Lung (tissue), 12 donors: ENCODE measurements around the gene PXDN. TPM values are rescaled to one million over a fixed set of nuclear protein-coding genes. Genes with fewer than 3 reads are reported as not detected.

Experiments used
- ATAC-seq: fragments of 200-7000 bp; cut with Tn5 transposase; one replicate; pipeline ENCODE4 v1.9.1; 2020; ENCODE audit warnings: moderate number of reproducible peaks; ENCODE audit not compliant: insufficient read depth, low FRiP score
- DNase-seq, 3 donors: peaks; one replicate each; pipeline ENCODE4 v3.0.0-alpha.2; 2013 to 2017
- H3K27ac ChIP-seq, 2 donors: one replicate each; pipeline ENCODE4 v1.5.1; 2013; ENCODE audit warnings: mild to moderate bottlenecking in 2 of 2, moderate library complexity in 2 of 2, control low read depth in 1 of 2, inconsistent platforms in 1 of 2, low read depth in 1 of 2, low read length in 1 of 2
- H3K27me3 ChIP-seq, 3 donors: one replicate each; pipeline ENCODE4 v1.5.1; 2013; ENCODE audit warnings: low read length in 2 of 3; ENCODE audit not compliant: control insufficient read depth in 3 of 3, insufficient read depth in 3 of 3
- H3K36me3 ChIP-seq, 4 donors: one replicate each; pipeline ENCODE4 v1.5.1; 2013; ENCODE audit warnings: low read length in 4 of 4, mild to moderate bottlenecking in 1 of 4, moderate library complexity in 1 of 4; ENCODE audit not compliant: control insufficient read depth in 4 of 4, insufficient read depth in 4 of 4
- H3K4me1 ChIP-seq, 5 donors: one replicate each; pipeline ENCODE4 v1.5.1; 2013; ENCODE audit warnings: low read length in 5 of 5, mild to moderate bottlenecking in 2 of 5, moderate library complexity in 1 of 5; ENCODE audit not compliant: control insufficient read depth in 5 of 5, insufficient read depth in 5 of 5
- H3K4me3 ChIP-seq: one replicate; pipeline ENCODE4 v1.5.1; 2013; ENCODE audit warnings: mild to moderate bottlenecking, control low read depth, moderate library complexity
- H3K9ac ChIP-seq, 2 donors: one replicate each; pipeline ENCODE4 v1.5.1; 2013; ENCODE audit warnings: low read length in 2 of 2, control low read depth in 1 of 2; ENCODE audit not compliant: insufficient read depth in 1 of 2
- H3K9me3 ChIP-seq, 4 donors: one replicate each; pipeline ENCODE4 v1.5.1; 2013; ENCODE audit warnings: low read length in 3 of 4, mild to moderate bottlenecking in 1 of 4, moderate library complexity in 1 of 4; ENCODE audit not compliant: control insufficient read depth in 4 of 4, insufficient read depth in 3 of 4
- WGBS, 2 donors: extraction: QIAGEN DNeasy Blood & Tissue Kit; methylation state at CpG; one replicate each; pipeline ENCODE4 v1.1.7; 2013; 5-methylcytosine and 5-hydroxymethylcytosine counted together
- polyA plus RNA-seq, 2 donors: library from polyadenylated mRNA; stranded (reverse); fragments of 200-250 nt; gene quantifications; one replicate each; pipeline ENCODE4 v1.2.1, GENCODE V29; 2013
- total RNA-seq, 2 donors: library from RNA; depleted of rRNA in 1 of 2; stranded (reverse); fragments of >200 nt in 1 of 2; gene quantifications; one replicate each; pipeline ENCODE4 v1.2.1, GENCODE V29; 2014 to 2021
- TF ChIP-seq, protein P1 (sequence below): IDR thresholded peaks from 2 replicates; pipeline ENCODE4 v1.5.1; 2012; ENCODE audit warnings: mild to moderate bottlenecking; ENCODE audit errors: control extremely low read depth, extremely low read depth
- donor health status: control.
- donor health status: control.
- donor health status: Bipolar disorder and iron deficiency.
- donor health status: healthy.
- donor health status: DM: yes; HTN: yes; CAD: no.

The PXDN gene
- total and polyA plus RNA-seq, 4 donors: 10.6 to 198 (median 45.1) TPM

DNA sequence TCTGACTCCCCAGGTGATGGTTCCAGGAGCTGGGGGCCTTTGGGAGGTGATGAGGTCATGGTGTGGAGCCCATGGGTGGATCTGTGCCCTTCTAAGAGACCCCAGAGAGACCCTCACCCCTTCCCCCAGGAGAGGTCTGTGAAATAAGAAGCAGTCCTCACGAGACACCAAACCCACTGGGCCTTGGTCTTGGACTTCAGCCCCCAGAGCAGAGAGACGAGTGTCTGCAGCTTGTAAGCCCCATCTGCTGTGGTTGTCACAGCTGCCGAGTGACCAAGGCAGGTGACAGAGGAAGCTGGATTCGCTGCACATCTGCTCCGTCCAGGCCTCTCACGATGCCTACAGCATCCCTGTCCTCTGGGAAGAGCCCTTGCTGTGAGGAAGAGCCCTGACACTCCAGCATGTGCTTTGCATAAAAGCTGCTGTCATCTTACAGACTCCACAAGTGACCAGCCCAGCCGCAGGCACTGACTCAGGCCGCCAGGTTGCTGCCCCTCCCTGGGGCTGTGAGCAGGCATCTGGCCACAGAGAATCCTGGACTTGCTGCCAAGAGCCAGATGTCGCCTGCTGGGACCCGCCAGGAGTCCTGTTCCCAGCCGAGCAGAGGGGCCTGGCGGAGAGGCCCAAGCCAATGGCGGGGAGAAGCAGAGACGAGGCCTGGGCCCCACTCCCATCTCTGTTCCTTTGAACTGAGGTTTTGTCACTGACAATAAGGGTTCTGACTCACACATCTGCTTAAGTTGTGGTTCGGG is 150.8 kb downstream of the PXDN start:
- 73 to 83% methylated on average over 14 to 15 of the region's 15 CpGs for WGBS, 2 donors
- TF ChIP-seq, protein P1, sequence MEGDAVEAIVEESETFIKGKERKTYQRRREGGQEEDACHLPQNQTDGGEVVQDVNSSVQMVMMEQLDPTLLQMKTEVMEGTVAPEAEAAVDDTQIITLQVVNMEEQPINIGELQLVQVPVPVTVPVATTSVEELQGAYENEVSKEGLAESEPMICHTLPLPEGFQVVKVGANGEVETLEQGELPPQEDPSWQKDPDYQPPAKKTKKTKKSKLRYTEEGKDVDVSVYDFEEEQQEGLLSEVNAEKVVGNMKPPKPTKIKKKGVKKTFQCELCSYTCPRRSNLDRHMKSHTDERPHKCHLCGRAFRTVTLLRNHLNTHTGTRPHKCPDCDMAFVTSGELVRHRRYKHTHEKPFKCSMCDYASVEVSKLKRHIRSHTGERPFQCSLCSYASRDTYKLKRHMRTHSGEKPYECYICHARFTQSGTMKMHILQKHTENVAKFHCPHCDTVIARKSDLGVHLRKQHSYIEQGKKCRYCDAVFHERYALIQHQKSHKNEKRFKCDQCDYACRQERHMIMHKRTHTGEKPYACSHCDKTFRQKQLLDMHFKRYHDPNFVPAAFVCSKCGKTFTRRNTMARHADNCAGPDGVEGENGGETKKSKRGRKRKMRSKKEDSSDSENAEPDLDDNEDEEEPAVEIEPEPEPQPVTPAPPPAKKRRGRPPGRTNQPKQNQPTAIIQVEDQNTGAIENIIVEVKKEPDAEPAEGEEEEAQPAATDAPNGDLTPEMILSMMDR: no peak
- peak overlapping the region in 1 of 2 donors; percentile 3 for H3K27ac ChIP-seq
- no peak overlapping the region for H3K9ac ChIP-seq
- peaks cover 0 to 8% (median under 1%) of the 10 kb centered on the region in 4 donors for H3K9me3 ChIP-seq
- no peak overlapping the region for H3K4me3 ChIP-seq
- no peaks in the 10 kb centered on the region for H3K36me3 ChIP-seq
- H3K4me1 ChIP-seq: peaks cover 0 to 47% (median 12%) of the 10 kb centered on the region in 5 donors
- ATAC-seq: no peak
- peak; percentile 70 to 78 (median 70) for DNase-seq
- no peaks in the 10 kb centered on the region for H3K27me3 ChIP-seq

DNA sequence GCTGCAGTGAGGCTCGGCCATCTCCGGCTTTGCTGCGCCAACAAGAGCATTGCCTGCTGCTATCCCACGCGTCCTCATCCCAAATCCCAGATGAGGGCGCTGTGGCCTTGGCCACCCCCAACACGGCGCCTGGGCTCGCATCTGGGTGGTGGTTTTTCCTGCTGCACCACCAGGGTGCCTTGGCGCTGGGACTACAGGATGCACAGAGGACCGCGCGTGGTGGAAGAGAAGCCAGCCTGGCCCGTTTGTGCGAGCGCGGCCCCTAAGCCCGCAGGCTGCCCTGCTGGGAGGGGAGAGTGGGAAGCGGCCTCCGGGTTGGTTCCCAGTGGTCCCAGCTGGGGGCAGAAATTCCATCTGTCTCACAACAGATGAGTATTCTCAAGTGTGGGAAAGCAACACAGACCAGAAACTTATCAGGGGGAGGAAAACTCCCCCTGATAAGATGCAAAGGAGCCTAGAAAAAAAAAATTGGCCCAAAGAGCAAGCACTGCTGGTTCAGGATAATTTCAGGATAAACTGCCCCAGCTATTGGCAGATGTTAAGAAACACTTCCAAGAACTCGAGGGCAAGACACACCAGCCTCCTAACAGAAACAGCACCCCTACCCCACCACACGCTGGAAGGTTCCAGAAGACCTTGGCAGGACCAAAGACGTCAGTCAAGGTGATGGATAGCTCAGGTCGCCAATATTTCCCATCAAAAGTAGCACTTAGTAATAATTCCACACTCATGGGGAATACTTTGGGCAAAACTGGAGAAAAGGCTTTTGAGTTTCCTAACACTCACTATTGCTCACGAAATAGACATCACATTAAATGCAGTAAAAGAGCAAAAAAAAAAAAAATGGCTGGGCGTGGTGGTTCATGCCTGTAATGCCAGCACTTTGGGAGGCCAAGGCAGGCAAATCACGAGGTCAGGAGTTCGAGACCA is 152.1 kb downstream of the PXDN start:
- Histone ChIP-seq H3K36me3 (no peaks in the 10 kb centered on the region), H3K4me1 (peaks cover 0 to 47% (median 12%) of the 10 kb centered on the region in 5 donors), H3K4me3 (no peak overlapping the region), H3K9me3 (peaks cover 0 to 8% (median under 1%) of the 10 kb centered on the region in 4 donors), H3K27me3 (no peaks in the 10 kb centered on the region), H3K27ac (peak overlapping the region; percentile 12 to 31), H3K9ac (no peak overlapping the region)
- peak; percentile 91 to 96 (median 95) for DNase-seq
- peak; percentile 57 for ATAC-seq
- TF ChIP-seq, protein P1: peak; percentile 55
- 29 to 31% methylated on average over 28 of the region's 28 CpGs for WGBS, 2 donors

DNA sequence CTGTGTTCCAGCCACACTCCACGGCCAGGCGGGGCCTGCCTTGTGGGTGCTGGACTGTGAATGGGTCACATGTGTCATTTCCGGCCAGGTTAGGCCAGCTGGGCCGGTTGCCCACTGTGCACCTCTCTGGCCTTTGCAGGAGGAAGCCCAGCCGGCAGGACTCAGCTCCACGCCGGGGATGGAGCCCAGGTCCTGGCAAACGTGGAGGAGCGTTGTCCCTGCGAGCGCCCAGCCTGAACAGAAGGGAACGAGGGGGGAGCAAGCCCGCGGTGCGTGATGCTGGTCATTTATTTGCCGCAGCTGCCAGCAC is 152.9 kb downstream of the PXDN start:
- WGBS, 2 donors: 59 to 65% methylated on average over 16 of the region's 16 CpGs
- H3K36me3 ChIP-seq: no peaks in the 10 kb centered on the region
- peaks cover 0 to 47% (median 12%) of the 10 kb centered on the region in 5 donors for H3K4me1 ChIP-seq
- no peaks in the 10 kb centered on the region for H3K27me3 ChIP-seq
- ATAC-seq (no peak), DNase-seq (no peak)
- H3K27ac ChIP-seq: peak overlapping the region; percentile 31 to 50
- H3K9ac ChIP-seq: no peak overlapping the region
- H3K9me3 ChIP-seq: peaks cover 0 to 2% (median under 1%) of the 10 kb centered on the region in 4 donors
- TF ChIP-seq, protein P1: no peak
- no peak overlapping the region for H3K4me3 ChIP-seq
